ENCODE measurements around the gene NLN.

- TF ChIP-seq CTCF (IDR thresholded peaks at IDR 0.05; ENCODE audit: low read depth, low read length, poor library complexity, severe bottlenecking) (no peak), EZH2phosphoT487 (IDR thresholded peaks at IDR 0.05; ENCODE audit: borderline replicate concordance, low read length) (no peak)
Observed at GRCh38 chr5:65835191-65835590, 113.2 kb downstream of the NLN start.

Measured in DOHH2 (cell line).